HCT116 (cell line): Measurements from ENCODE around the gene MRPL49.

Experiments used
- ATF3 ChIP-seq: IDR thresholded peaks from 2 replicates; pipeline ENCODE4 v1.6.1; 2012
- CEBPB ChIP-seq: IDR thresholded peaks from 2 replicates; pipeline ENCODE4 v1.6.1; 2012; ENCODE audit warnings: low read depth
- CTCF ChIP-seq, 3 experiments: fragments of 200-600 bp in 1 of 3; sonication (generic) in 1 of 3; IDR thresholded peaks in 2 of 3; conservative IDR thresholded peaks in 1 of 3; 2 replicates each; pipeline ENCODE4 v1.5.1; 2012 to 2017; ENCODE audit warnings: low read depth in 2 of 3, low read length in 2 of 3, antibody characterized with exemption in 1 of 3, borderline replicate concordance in 1 of 3, control low read depth in 1 of 3, mild to moderate bottlenecking in 1 of 3, mixed read lengths in 1 of 3, mixed run types in 1 of 3, moderate library complexity in 1 of 3; ENCODE audit not compliant: insufficient read depth in 1 of 3
- EZH2 ChIP-seq: fragments of 200-600 bp; sonication (generic); IDR thresholded peaks from 2 replicates; pipeline ENCODE4 v1.6.1; 2017; ENCODE audit warnings: antibody characterized with exemption, mixed run types
- EZH2phosphoT487 ChIP-seq: fragments of 200-600 bp; IDR thresholded peaks from 2 replicates; pipeline ENCODE4 v1.6.1; 2018; ENCODE audit warnings: antibody characterized with exemption, borderline replicate concordance
- MAX ChIP-seq: IDR thresholded peaks from 2 replicates; pipeline ENCODE4 v1.6.1; 2012
- POLR2A ChIP-seq: IDR thresholded peaks from 2 replicates; pipeline ENCODE4 v1.7.0; 2011; ENCODE audit warnings: borderline replicate concordance; ENCODE audit not compliant: insufficient read depth, insufficient read length; ENCODE audit errors: extremely low read depth
- POLR2AphosphoS5 ChIP-seq: IDR thresholded peaks from 2 replicates; pipeline ENCODE4 v1.6.1; 2011; ENCODE audit warnings: mild to moderate bottlenecking, low read depth, low read length, moderate library complexity
- REST ChIP-seq: IDR thresholded peaks from 2 replicates; pipeline ENCODE4 v1.6.1; 2012; ENCODE audit warnings: low read depth
- SIN3A ChIP-seq: IDR thresholded peaks from 2 replicates; pipeline ENCODE4 v1.6.1; 2012; ENCODE audit warnings: low read depth
- SRF ChIP-seq: IDR thresholded peaks from 2 replicates; pipeline ENCODE4 v1.6.1; 2012; ENCODE audit warnings: low read depth
- YY1 ChIP-seq: IDR thresholded peaks from 2 replicates; pipeline ENCODE4 v1.6.1; 2011; ENCODE audit warnings: low read length, low read depth, moderate library complexity, mild to moderate bottlenecking; ENCODE audit not compliant: insufficient replicate concordance; ENCODE audit errors: extremely low read depth

GRCh38 chr11:65156256-65156655 lies 34.1 kb downstream of the MRPL49 start:
- no peak for TF ChIP-seq POLR2A
- TF ChIP-seq CTCF (IDR thresholded peaks at IDR 0.05 in 2 of 3, conservative IDR thresholded peaks at IDR 0.05 in 1 of 3; ENCODE audit: borderline replicate concordance in 1 of 3, insufficient read depth in 1 of 3, low read depth in 2 of 3, low read length in 2 of 3) = no peak
- TF ChIP-seq SIN3A = no peak
- no peak for TF ChIP-seq ATF3
- TF ChIP-seq EZH2 = no peak
- no peak for TF ChIP-seq MAX
- TF ChIP-seq REST = no peak
- no peak for TF ChIP-seq YY1
- no peak for TF ChIP-seq POLR2AphosphoS5
- no peak for TF ChIP-seq CEBPB
- no peak for TF ChIP-seq SRF
- TF ChIP-seq EZH2phosphoT487 = no peak
